ENCODE data around the gene SBK1. TPM values are rescaled to one million over a fixed set of nuclear protein-coding genes. Genes with fewer than 3 reads are reported as not detected.
A peak's percentile ranks its signal among the peaks of the same experiment; 100 is the strongest.

SBK1 gene
- total RNA-seq, 4 donors from 2014 or later, result 0.27 to 1.4 (median 0.32) TPM; not detected in 1

- in situ Hi-C loops (cut with MboI; ENCODE audit: low pct_ligation_motif_present in 1 of 4, low pct_unique_long_range_greater_than_20kb in 1 of 4, low sequenced_read_pairs in 3 of 4) (no loop called here), intact Hi-C loops (cut with DNase I; ENCODE audit: low total_unique reads) (no loop called here)
- H3K27ac ChIP-seq, result no peak overlapping the region
- TF ChIP-seq POLR2A (IDR thresholded peaks at IDR 0.05) (no peak), CTCF (IDR thresholded peaks at IDR 0.05) (no peak), POLR2AphosphoS5 (IDR thresholded peaks at IDR 0.05) (no peak), EP300 (IDR thresholded peaks at IDR 0.05; ENCODE audit: low read depth) (no peak)
- H3K27me3 ChIP-seq, result peaks cover 12% of the 10 kb centered on the region
- WGBS, 2 donors (ENCODE audit: low coverage in 1 of 2), result 25 to 33% methylated on average over 10 to 14 of the region's 14 CpGs
- no peaks in the 10 kb centered on the region for H3K36me3 ChIP-seq
- H3K4me1 ChIP-seq, result no peaks in the 10 kb centered on the region
- H3K4me3 ChIP-seq, result no peak overlapping the region
- peak; percentile 44 for DNase-seq
- no peaks in the 10 kb centered on the region for H3K9me3 ChIP-seq
These were observed 27.7 kb upstream of the SBK1 start for GRCh38 chr16:28264656-28265055.

- Histone ChIP-seq H3K4me1 (no peaks in the 10 kb centered on the region), H3K36me3 (no peaks in the 10 kb centered on the region), H3K27ac (no peak overlapping the region), H3K27me3 (peaks cover 10% of the 10 kb centered on the region), H3K4me3 (no peak overlapping the region), H3K9me3 (no peaks in the 10 kb centered on the region)
- in situ Hi-C loops (cut with MboI; ENCODE audit: low pct_ligation_motif_present in 1 of 4, low pct_unique_long_range_greater_than_20kb in 1 of 4, low sequenced_read_pairs in 3 of 4), result no loop called here
- intact Hi-C loops (cut with DNase I; ENCODE audit: low total_unique reads), result no loop called here
- 92 to 95% methylated on average over 4 to 5 of the region's 5 CpGs for WGBS, 2 donors (ENCODE audit: low coverage in 1 of 2)
- DNase-seq, result no peak
- TF ChIP-seq CTCF (IDR thresholded peaks at IDR 0.05), result no peak
- no peak for TF ChIP-seq EP300 (IDR thresholded peaks at IDR 0.05; ENCODE audit: low read depth)
- TF ChIP-seq POLR2A (IDR thresholded peaks at IDR 0.05), result no peak
- TF ChIP-seq POLR2AphosphoS5 (IDR thresholded peaks at IDR 0.05), result no peak
These were observed 26.5 kb upstream of the SBK1 start for GRCh38 chr16:28265822-28266221.

- no peaks in the 10 kb centered on the region for H3K9me3 ChIP-seq
- 67 to 88% methylated on average over 2 of the region's 2 CpGs for WGBS, 2 donors (ENCODE audit: low coverage in 1 of 2)
These were observed 25.0 kb upstream of the SBK1 start for GRCh38 chr16:28267356-28267755.

GRCh38 chr16:28273511-28273910 is 18.8 kb upstream of the SBK1 start:
- intact Hi-C loops (cut with DNase I; ENCODE audit: low total_unique reads) (no loop called here), in situ Hi-C loops (cut with MboI; ENCODE audit: low pct_ligation_motif_present in 1 of 4, low pct_unique_long_range_greater_than_20kb in 1 of 4, low sequenced_read_pairs in 3 of 4) (loop anchor here in 1 of 4 donors (10.0 kb wide), 1 partner anchor 51 kb away; no protein-coding TSS in a partner anchor)
- WGBS, 2 donors (ENCODE audit: low coverage in 1 of 2), result 83 to 87% methylated on average over 1 to 4 of the region's 4 CpGs
- H3K4me3 ChIP-seq, result no peak overlapping the region
- H3K27ac ChIP-seq, result no peak overlapping the region
- H3K27me3 ChIP-seq, result peaks cover 41% of the 10 kb centered on the region
- H3K9me3 ChIP-seq, result no peaks in the 10 kb centered on the region
- peaks cover 2 to 9% (median 6%) of the 10 kb centered on the region in 4 donors for H3K4me1 ChIP-seq
- TF ChIP-seq POLR2A (IDR thresholded peaks at IDR 0.05), result no peak
- no peak for TF ChIP-seq POLR2AphosphoS5 (IDR thresholded peaks at IDR 0.05)
- TF ChIP-seq EP300 (IDR thresholded peaks at IDR 0.05; ENCODE audit: low read depth), result no peak
- no peak for TF ChIP-seq CTCF (IDR thresholded peaks at IDR 0.05)
- no peak for DNase-seq
- H3K36me3 ChIP-seq, result no peaks in the 10 kb centered on the region

More at GRCh38 chr16:28267356-28267755, 25.0 kb upstream of the SBK1 start:
- Histone ChIP-seq H3K27me3 (peaks cover 7% of the 10 kb centered on the region), H3K27ac (no peak overlapping the region), H3K4me1 (no peaks in the 10 kb centered on the region), H3K4me3 (no peak overlapping the region), H3K36me3 (no peaks in the 10 kb centered on the region)
- no peak for TF ChIP-seq POLR2AphosphoS5 (IDR thresholded peaks at IDR 0.05)
- TF ChIP-seq CTCF (IDR thresholded peaks at IDR 0.05), result no peak
- TF ChIP-seq EP300 (IDR thresholded peaks at IDR 0.05; ENCODE audit: low read depth), result no peak
- TF ChIP-seq POLR2A (IDR thresholded peaks at IDR 0.05), result no peak
- in situ Hi-C loops (cut with MboI; ENCODE audit: low pct_ligation_motif_present in 1 of 4, low pct_unique_long_range_greater_than_20kb in 1 of 4, low sequenced_read_pairs in 3 of 4), result no loop called here
- no peak for DNase-seq
- intact Hi-C loops (cut with DNase I; ENCODE audit: low total_unique reads), result no loop called here

Data from transverse colon (tissue), 4 donors.